Neuronal stem cell (in vitro differentiated cells): ENCODE results near the gene TNN.
A peak's percentile ranks its signal among the peaks of the same experiment; 100 is the strongest.
"Not testable (repeated sequence)": the region's sequence is repeated elsewhere in the genome, so short reads cannot be mapped to it uniquely, and the experiment has no call there.

Experiments
- DNase-seq: peaks from one replicate; pipeline ENCODE4 v3.0.0-alpha.2; 2013; ENCODE audit warnings: low spot score
- H2AFZ ChIP-seq: one replicate; pipeline ENCODE4 v1.6.1; 2013; ENCODE audit warnings: mild to moderate bottlenecking, low read length, inconsistent platforms
- H2AK5ac ChIP-seq: 2 replicates; pipeline ENCODE4 v1.6.1; 2013; ENCODE audit warnings: low read depth, mild to moderate bottlenecking, inconsistent platforms, low read length, moderate library complexity, mixed read lengths
- H2BK120ac ChIP-seq: 2 replicates; pipeline ENCODE4 v1.6.1; 2013; ENCODE audit warnings: low read depth, mild to moderate bottlenecking, inconsistent platforms, low read length, moderate library complexity, mixed read lengths
- H2BK12ac ChIP-seq: one replicate; pipeline ENCODE4 v1.6.1; 2013; ENCODE audit warnings: low read length, inconsistent platforms
- H2BK15ac ChIP-seq: 2 replicates; pipeline ENCODE4 v1.6.1; 2013; ENCODE audit warnings: mild to moderate bottlenecking, low read length, inconsistent platforms, mixed read lengths
- H2BK5ac ChIP-seq: one replicate; pipeline ENCODE4 v1.6.1; 2013; ENCODE audit warnings: inconsistent platforms, mild to moderate bottlenecking, low read length, moderate library complexity
- H3K14ac ChIP-seq: one replicate; pipeline ENCODE4 v1.6.1; 2013; ENCODE audit warnings: low read length, inconsistent platforms
- H3K18ac ChIP-seq: 2 replicates; pipeline ENCODE4 v1.6.1; 2013; ENCODE audit warnings: low read length, inconsistent platforms
- H3K23ac ChIP-seq: 2 replicates; pipeline ENCODE4 v1.6.1; 2013; ENCODE audit warnings: low read depth, mild to moderate bottlenecking, mixed read lengths, low read length, inconsistent platforms; ENCODE audit not compliant: poor library complexity
- H3K27ac ChIP-seq: replicated peaks from 3 replicates; pipeline ENCODE4 v1.5.1; 2013; ENCODE audit warnings: low read length, inconsistent platforms
- H3K27me3 ChIP-seq, 3 experiments: 2 replicates each; pipeline ENCODE4 v1.6.1; 2013; ENCODE audit warnings: low read length in 3 of 3, mild to moderate bottlenecking in 2 of 3, inconsistent platforms in 1 of 3, low read depth in 1 of 3, mixed read lengths in 1 of 3, moderate library complexity in 1 of 3; ENCODE audit not compliant: control insufficient read depth in 3 of 3, insufficient read depth in 3 of 3
- H3K36me3 ChIP-seq, 2 donors: replicated peaks in 1 of 2; 2 replicates each; pipeline ENCODE4 v1.6.1; 2013; ENCODE audit warnings: low read length in 2 of 2; ENCODE audit not compliant: control insufficient read depth in 2 of 2, insufficient read depth in 2 of 2
- H3K4ac ChIP-seq: 2 replicates; pipeline ENCODE4 v1.6.1; 2013; ENCODE audit warnings: inconsistent platforms, mild to moderate bottlenecking, low read length, moderate library complexity
- H3K4me1 ChIP-seq, 2 donors: 1 replicate in 1 of 2; 2 replicates in 1 of 2; pipeline ENCODE4 v1.6.1; 2013; ENCODE audit warnings: low read length in 2 of 2, low read depth in 1 of 2; ENCODE audit not compliant: control insufficient read depth in 2 of 2, insufficient read depth in 1 of 2
- H3K4me2 ChIP-seq: one replicate; pipeline ENCODE4 v1.6.1; 2013; ENCODE audit warnings: mild to moderate bottlenecking, low read length, inconsistent platforms; ENCODE audit not compliant: insufficient read depth, poor library complexity, severe bottlenecking
- H3K4me3 ChIP-seq, 2 donors: 2 replicates each; pipeline ENCODE4 v1.5.1; 2013; ENCODE audit warnings: low read length in 2 of 2, mild to moderate bottlenecking in 2 of 2, inconsistent platforms in 1 of 2, moderate library complexity in 1 of 2
- H3K79me1 ChIP-seq: one replicate; pipeline ENCODE4 v1.6.1; 2013; ENCODE audit warnings: low read depth, mild to moderate bottlenecking, inconsistent platforms, low read length, moderate library complexity
- H3K9ac ChIP-seq: one replicate; pipeline ENCODE4 v1.6.1; 2013; ENCODE audit warnings: mild to moderate bottlenecking, low read depth, low read length, inconsistent platforms; ENCODE audit not compliant: poor library complexity
- H3K9me3 ChIP-seq, 2 donors: replicated peaks in 1 of 2; 2 replicates each; pipeline versions ENCODE3 to v1.6.1; 2013; ENCODE audit warnings: low read length in 2 of 2, mild to moderate bottlenecking in 2 of 2, inconsistent platforms in 1 of 2, low read depth in 1 of 2, mixed read lengths in 1 of 2, moderate library complexity in 1 of 2; ENCODE audit not compliant: control insufficient read depth in 2 of 2, insufficient read depth in 1 of 2
- H4K8ac ChIP-seq: one replicate; pipeline ENCODE4 v1.6.1; 2013; ENCODE audit warnings: low read depth, mild to moderate bottlenecking, inconsistent platforms, low read length, moderate library complexity
- H4K91ac ChIP-seq: one replicate; pipeline ENCODE4 v1.6.1; 2013; ENCODE audit warnings: low read length, low read depth, mild to moderate bottlenecking, inconsistent platforms; ENCODE audit not compliant: poor library complexity
- WGBS, 2 donors: extraction: QIAGEN DNeasy Blood & Tissue Kit; methylation state at CpG; one replicate each; pipeline ENCODE4 v1.1.7; 2013; ENCODE audit warnings: missing lambda C conversion rate in 2 of 2, mixed read lengths in 1 of 2; ENCODE audit not compliant: insufficient read length in 2 of 2, insufficient replicate concordance in 1 of 2; ENCODE audit errors: extremely low coverage in 2 of 2; 5-methylcytosine and 5-hydroxymethylcytosine counted together

TNN gene

GRCh38 chr1:175043824-175044223, 23.8 kb upstream of the TNN start:
- peak overlapping the region; percentile 83 for H2AK5ac ChIP-seq
- peaks cover 7 to 10% of the 10 kb centered on the region in 2 donors for H3K4me1 ChIP-seq
- H3K36me3 ChIP-seq, result no peaks in the 10 kb centered on the region
- peak; percentile 45 for DNase-seq
- H3K9ac ChIP-seq, result no peak overlapping the region
- no CpG with 5 or more reads among the region's 19 CpGs for WGBS, 2 donors
- no peak overlapping the region for H3K4me2 ChIP-seq
- H3K27ac ChIP-seq, result peak overlapping the region; percentile 42
- peak overlapping the region; percentile 97 for H4K91ac ChIP-seq
- H3K79me1 ChIP-seq, result no peaks in the 10 kb centered on the region
- H3K9me3 ChIP-seq, result peaks cover 0 to 4% of the 10 kb centered on the region in 2 donors
- H2BK5ac ChIP-seq, result no peak overlapping the region
- no peak overlapping the region for H2BK15ac ChIP-seq
- H3K4ac ChIP-seq, result peak overlapping the region; percentile 87
- H2BK12ac ChIP-seq, result peak overlapping the region; percentile 93
- no peaks in the 10 kb centered on the region for H3K27me3 ChIP-seq
- peak overlapping the region; percentile 60 for H3K23ac ChIP-seq
- peak overlapping the region; percentile 85 for H2AFZ ChIP-seq
- no peak overlapping the region for H3K14ac ChIP-seq
- peak overlapping the region; percentile 97 for H3K18ac ChIP-seq
- H2BK120ac ChIP-seq, result peak overlapping the region; percentile 93
- H4K8ac ChIP-seq, result peak overlapping the region; percentile 98
- H3K4me3 ChIP-seq, result no peak overlapping the region

GRCh38 chr1:175044591-175044990, 23.0 kb upstream of the TNN start:
- Histone ChIP-seq H2BK12ac (peak overlapping the region; percentile 47), H3K4me1 (peaks cover 7 to 10% of the 10 kb centered on the region in 2 donors), H2AK5ac (peak overlapping the region; percentile 32), H2BK5ac (peak overlapping the region; percentile 39), H3K18ac (peak overlapping the region; percentile 48), H4K8ac (peak overlapping the region; percentile 65), H2AFZ (peak overlapping the region; percentile 85)
- not testable (repeated sequence) for H3K4me3 ChIP-seq, H2BK120ac ChIP-seq, H3K9me3 ChIP-seq, H3K36me3 ChIP-seq, H3K79me1 ChIP-seq, H3K4ac ChIP-seq, H3K4me2 ChIP-seq, H3K9ac ChIP-seq, H3K23ac ChIP-seq, H3K27ac ChIP-seq, DNase-seq, H3K27me3 ChIP-seq, H3K14ac ChIP-seq, H4K91ac ChIP-seq, H2BK15ac ChIP-seq
- no CpG with 5 or more reads among the region's 18 CpGs for WGBS, 2 donors

- Histone ChIP-seq H3K9me3 (peaks cover 0 to 4% of the 10 kb centered on the region in 2 donors), H2AFZ (no peak overlapping the region), H4K8ac (no peak overlapping the region), H2BK120ac (no peak overlapping the region), H2BK15ac (no peak overlapping the region), H3K4me3 (no peak overlapping the region), H2AK5ac (peak overlapping the region; percentile 68), H3K14ac (no peak overlapping the region), H3K27me3 (no peaks in the 10 kb centered on the region), H2BK12ac (no peak overlapping the region), H3K23ac (peak overlapping the region; percentile 10), H3K36me3 (no peaks in the 10 kb centered on the region), H3K4me1 (peaks cover 7 to 10% of the 10 kb centered on the region in 2 donors), H3K4me2 (no peak overlapping the region), H3K27ac (no peak overlapping the region), H3K79me1 (no peaks in the 10 kb centered on the region), H3K18ac (peak overlapping the region; percentile 44), H3K9ac (no peak overlapping the region), H3K4ac (no peak overlapping the region), H2BK5ac (peak overlapping the region; percentile 39), H4K91ac (no peak overlapping the region)
- no CpG with 5 or more reads among the region's 19 CpGs for WGBS, 2 donors
- no peak for DNase-seq
Measured at GRCh38 chr1:175045097-175045496, 22.5 kb upstream of the TNN start.

DNA sequence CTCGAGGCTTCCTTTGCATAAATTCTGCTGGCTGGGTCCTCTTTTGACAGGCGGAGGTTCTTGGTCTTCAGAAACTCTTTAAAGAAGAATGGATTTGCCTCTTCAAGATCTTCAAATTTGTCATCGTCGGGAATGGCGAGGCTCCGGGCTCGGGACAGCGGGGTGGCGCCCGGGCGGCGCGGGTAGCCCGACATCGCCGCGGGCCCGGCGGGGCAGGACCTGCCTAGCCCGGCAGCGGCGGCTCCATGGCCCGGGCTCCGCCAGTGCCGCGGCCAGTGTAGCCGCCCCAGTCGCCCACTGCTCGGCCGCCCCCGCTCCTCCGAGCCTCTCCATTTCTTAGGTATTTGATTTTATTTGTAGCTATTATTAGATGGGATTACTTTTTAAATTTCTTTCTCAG, 22.1 kb upstream of the TNN start:
- WGBS, 2 donors, result no CpG with 5 or more reads among the region's 32 CpGs
- Histone ChIP-seq H3K4ac (no peak overlapping the region), H3K4me2 (no peak overlapping the region)

More for the DNA sequence above, 22.1 kb upstream of the TNN start:
- Histone ChIP-seq H3K23ac (no peak overlapping the region), H4K91ac (no peak overlapping the region), H2BK15ac (no peak overlapping the region), H3K9ac (no peak overlapping the region), H3K18ac (no peak overlapping the region), H2AK5ac (peak overlapping the region; percentile 68), H2BK5ac (no peak overlapping the region), H3K36me3 (no peaks in the 10 kb centered on the region), H3K27me3 (no peaks in the 10 kb centered on the region), H3K9me3 (peaks cover 0 to 4% of the 10 kb centered on the region in 2 donors), H4K8ac (no peak overlapping the region), H2AFZ (no peak overlapping the region), H3K4me1 (peaks cover 7 to 10% of the 10 kb centered on the region in 2 donors), H2BK120ac (no peak overlapping the region), H2BK12ac (no peak overlapping the region), H3K79me1 (no peaks in the 10 kb centered on the region), H3K14ac (no peak overlapping the region), H3K4me3 (no peak overlapping the region), H3K27ac (no peak overlapping the region)
- DNase-seq, result no peak
